ENCODE measurements around the gene RASA3.
A peak's percentile ranks its signal among the peaks of the same experiment; 100 is the strongest.

RASA3 gene

GRCh38 chr13:113939129-113939943 lies 193.1 kb downstream of the RASA3 start:
- Histone ChIP-seq H3K4me3 (ENCODE audit: low read length) (no peak overlapping the region), H3K27me3 (ENCODE audit: insufficient read depth, low read length) (no peaks in the 10 kb centered on the region), H3K36me3 (ENCODE audit: insufficient read depth, low read length) (no peaks in the 10 kb centered on the region)

GRCh38 chr13:113938716-113939115 lies 193.7 kb downstream of the RASA3 start:
- H3K4me3 ChIP-seq (ENCODE audit: low read length), result no peak overlapping the region
- H3K9me3 ChIP-seq (ENCODE audit: low read length), result no peaks in the 10 kb centered on the region
- no peaks in the 10 kb centered on the region for H3K27me3 ChIP-seq (ENCODE audit: insufficient read depth, low read length)
- H3K36me3 ChIP-seq (ENCODE audit: insufficient read depth, low read length), result no peaks in the 10 kb centered on the region
- H3K4me1 ChIP-seq (ENCODE audit: insufficient read depth, low read length), result peaks cover 36% of the 10 kb centered on the region
- no peak overlapping the region for H2AFZ ChIP-seq (ENCODE audit: low read depth, low read length)

More at GRCh38 chr13:113939129-113939943, 193.1 kb downstream of the RASA3 start:
- H2AFZ ChIP-seq (ENCODE audit: low read depth, low read length), result no peak overlapping the region
- H3K4me1 ChIP-seq (ENCODE audit: insufficient read depth, low read length), result peaks cover 33% of the 10 kb centered on the region
- no peaks in the 10 kb centered on the region for H3K9me3 ChIP-seq (ENCODE audit: low read length)

GRCh38 chr13:113938246-113938645 lies 194.2 kb downstream of the RASA3 start:
- Histone ChIP-seq H3K4me1 (ENCODE audit: insufficient read depth, low read length) (peaks cover 36% of the 10 kb centered on the region), H3K27me3 (ENCODE audit: insufficient read depth, low read length) (no peaks in the 10 kb centered on the region), H3K4me3 (ENCODE audit: low read length) (no peak overlapping the region), H3K9me3 (ENCODE audit: low read length) (no peaks in the 10 kb centered on the region), H2AFZ (ENCODE audit: low read depth, low read length) (no peak overlapping the region), H3K36me3 (ENCODE audit: insufficient read depth, low read length) (no peaks in the 10 kb centered on the region)

- Histone ChIP-seq H3K36me3 (ENCODE audit: insufficient read depth, low read length) (no peaks in the 10 kb centered on the region), H3K4me1 (ENCODE audit: insufficient read depth, low read length) (peaks cover 36% of the 10 kb centered on the region), H2AFZ (ENCODE audit: low read depth, low read length) (no peak overlapping the region), H3K4me3 (ENCODE audit: low read length) (no peak overlapping the region), H3K27me3 (ENCODE audit: insufficient read depth, low read length) (no peaks in the 10 kb centered on the region), H3K9me3 (ENCODE audit: low read length) (no peaks in the 10 kb centered on the region)
Measured at GRCh38 chr13:113937527-113938180, 194.8 kb downstream of the RASA3 start.

GRCh38 chr13:113937073-113937472 lies 195.3 kb downstream of the RASA3 start:
- H3K36me3 ChIP-seq (ENCODE audit: insufficient read depth, low read length), result no peaks in the 10 kb centered on the region
- no peaks in the 10 kb centered on the region for H3K27me3 ChIP-seq (ENCODE audit: insufficient read depth, low read length)
- peaks cover 36% of the 10 kb centered on the region for H3K4me1 ChIP-seq (ENCODE audit: insufficient read depth, low read length)
- H2AFZ ChIP-seq (ENCODE audit: low read depth, low read length), result no peak overlapping the region
- no peaks in the 10 kb centered on the region for H3K9me3 ChIP-seq (ENCODE audit: low read length)
- H3K4me3 ChIP-seq (ENCODE audit: low read length), result no peak overlapping the region

GRCh38 chr13:113936166-113936965 lies 196.1 kb downstream of the RASA3 start:
- Histone ChIP-seq H3K4me1 (ENCODE audit: insufficient read depth, low read length) (peaks cover 36% of the 10 kb centered on the region), H3K27me3 (ENCODE audit: insufficient read depth, low read length) (no peaks in the 10 kb centered on the region), H3K9me3 (ENCODE audit: low read length) (no peaks in the 10 kb centered on the region), H2AFZ (ENCODE audit: low read depth, low read length) (no peak overlapping the region), H3K36me3 (ENCODE audit: insufficient read depth, low read length) (no peaks in the 10 kb centered on the region), H3K4me3 (ENCODE audit: low read length) (no peak overlapping the region)

- Histone ChIP-seq H3K4me3 (ENCODE audit: low read length) (peak overlapping the region; percentile 4), H3K4me1 (ENCODE audit: insufficient read depth, low read length) (peaks cover 36% of the 10 kb centered on the region), H3K9me3 (ENCODE audit: low read length) (no peaks in the 10 kb centered on the region), H3K27me3 (ENCODE audit: insufficient read depth, low read length) (no peaks in the 10 kb centered on the region), H2AFZ (ENCODE audit: low read depth, low read length) (peak overlapping the region; percentile 41), H3K36me3 (ENCODE audit: insufficient read depth, low read length) (no peaks in the 10 kb centered on the region)
Measured at GRCh38 chr13:113935001-113935844, 197.2 kb downstream of the RASA3 start.

GRCh38 chr13:113934576-113934975 lies 197.8 kb downstream of the RASA3 start:
- Histone ChIP-seq H3K4me1 (ENCODE audit: insufficient read depth, low read length) (peaks cover 36% of the 10 kb centered on the region), H2AFZ (ENCODE audit: low read depth, low read length) (peak overlapping the region; percentile 41), H3K36me3 (ENCODE audit: insufficient read depth, low read length) (no peaks in the 10 kb centered on the region), H3K4me3 (ENCODE audit: low read length) (no peak overlapping the region), H3K9me3 (ENCODE audit: low read length) (no peaks in the 10 kb centered on the region), H3K27me3 (ENCODE audit: insufficient read depth, low read length) (no peaks in the 10 kb centered on the region)

- Histone ChIP-seq H3K4me3 (ENCODE audit: low read length) (no peak overlapping the region), H3K9me3 (ENCODE audit: low read length) (no peaks in the 10 kb centered on the region), H3K27me3 (ENCODE audit: insufficient read depth, low read length) (no peaks in the 10 kb centered on the region), H3K36me3 (ENCODE audit: insufficient read depth, low read length) (no peaks in the 10 kb centered on the region), H2AFZ (ENCODE audit: low read depth, low read length) (no peak overlapping the region), H3K4me1 (ENCODE audit: insufficient read depth, low read length) (peaks cover 36% of the 10 kb centered on the region)
Measured at GRCh38 chr13:113933901-113934300, 198.5 kb downstream of the RASA3 start.

GRCh38 chr13:113931841-113932459 lies 200.5 kb downstream of the RASA3 start:
- Histone ChIP-seq H3K4me1 (ENCODE audit: insufficient read depth, low read length) (peaks cover 24% of the 10 kb centered on the region), H3K27me3 (ENCODE audit: insufficient read depth, low read length) (no peaks in the 10 kb centered on the region), H3K36me3 (ENCODE audit: insufficient read depth, low read length) (no peaks in the 10 kb centered on the region), H2AFZ (ENCODE audit: low read depth, low read length) (no peak overlapping the region), H3K9me3 (ENCODE audit: low read length) (no peaks in the 10 kb centered on the region), H3K4me3 (ENCODE audit: low read length) (no peak overlapping the region)

GRCh38 chr13:113930671-113931637 lies 201.5 kb downstream of the RASA3 start:
- Histone ChIP-seq H3K4me1 (ENCODE audit: insufficient read depth, low read length) (peaks cover 17% of the 10 kb centered on the region), H3K27me3 (ENCODE audit: insufficient read depth, low read length) (no peaks in the 10 kb centered on the region), H2AFZ (ENCODE audit: low read depth, low read length) (no peak overlapping the region), H3K9me3 (ENCODE audit: low read length) (no peaks in the 10 kb centered on the region), H3K4me3 (ENCODE audit: low read length) (no peak overlapping the region), H3K36me3 (ENCODE audit: insufficient read depth, low read length) (no peaks in the 10 kb centered on the region)
